ENCODE measurements around the gene CHCHD10.
"Not testable (repeated sequence)": the region's sequence is repeated elsewhere in the genome, so short reads cannot be mapped to it uniquely, and the experiment has no call there.

The CHCHD10 gene

DNA sequence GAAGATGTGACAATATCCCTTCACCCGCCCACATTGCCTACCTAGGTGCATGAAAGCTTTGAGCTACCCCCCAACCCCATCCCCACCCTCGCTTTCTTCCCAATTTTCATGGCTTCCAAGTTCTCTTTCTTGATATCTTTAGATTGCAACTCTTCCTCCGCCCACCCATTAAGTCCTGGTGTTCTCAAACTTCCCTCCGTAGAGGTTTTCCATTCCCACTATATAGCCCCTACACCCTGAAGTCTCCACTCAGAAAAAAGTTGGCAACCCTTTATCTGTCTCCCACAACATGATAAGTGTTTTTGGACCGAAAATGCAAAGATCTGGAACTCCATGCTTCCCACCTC is 17.4 kb downstream of the CHCHD10 start:
- DNase-seq (ENCODE audit: low read depth in 2 of 2), result no peak

DNA sequence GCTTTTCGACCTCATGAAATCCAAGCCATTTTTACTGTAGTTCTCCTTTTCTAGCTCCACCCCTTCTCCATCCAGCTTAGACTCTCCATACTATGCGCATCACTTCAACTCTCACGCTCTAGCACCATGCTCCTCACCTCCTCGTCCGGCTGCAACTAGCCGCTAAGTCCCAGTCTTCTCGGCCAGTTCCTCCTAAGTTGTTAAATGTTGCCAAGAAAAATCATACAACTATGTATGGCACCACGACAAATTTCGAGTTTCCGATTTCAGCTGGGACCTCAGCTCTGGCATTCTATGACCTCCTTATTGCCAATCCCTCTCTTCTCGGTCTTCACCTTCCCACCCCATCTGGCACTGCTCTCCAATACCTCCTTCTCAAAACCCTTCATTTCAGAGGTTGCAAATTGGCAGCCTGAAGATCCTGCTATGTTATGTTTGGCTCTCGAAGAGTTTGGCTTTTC is 17.9 kb downstream of the CHCHD10 start:
- no peak for DNase-seq (ENCODE audit: low read depth in 2 of 2)

- no peak for DNase-seq (ENCODE audit: low read depth in 2 of 2)
Measured at GRCh38 chr22:23745791-23746190, 22.0 kb downstream of the CHCHD10 start.

DNA sequence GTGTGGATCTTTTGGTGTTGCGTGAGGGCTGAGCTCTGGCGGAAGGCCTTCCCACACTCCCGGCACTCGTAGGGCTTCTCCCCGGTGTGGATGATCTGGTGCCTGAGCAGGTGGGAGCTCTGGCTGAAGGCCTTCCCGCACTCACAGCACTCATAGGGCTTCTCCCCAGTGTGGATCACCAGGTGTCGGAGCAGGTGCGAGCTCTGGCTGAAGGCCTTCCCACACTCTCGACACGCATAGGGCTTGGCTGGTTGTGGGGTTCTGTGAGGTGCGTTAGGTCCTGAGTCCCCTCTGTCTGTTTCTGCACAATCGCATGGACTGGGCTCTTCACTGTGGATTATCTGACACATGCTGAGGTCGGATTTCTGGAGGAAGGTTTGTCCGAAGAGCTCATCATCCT is 23.3 kb downstream of the CHCHD10 start:
- no peak for DNase-seq (ENCODE audit: low read depth in 2 of 2)

- no peak for DNase-seq (ENCODE audit: low read depth in 2 of 2)
Measured at GRCh38 chr22:23744001-23744400, 23.8 kb downstream of the CHCHD10 start.

- no peak for DNase-seq (ENCODE audit: low read depth in 2 of 2)
Measured at GRCh38 chr22:23743303-23743705, 24.5 kb downstream of the CHCHD10 start.

GRCh38 chr22:23742505-23743264 is 25.1 kb downstream of the CHCHD10 start:
- no peak for DNase-seq (ENCODE audit: low read depth in 2 of 2)

DNA sequence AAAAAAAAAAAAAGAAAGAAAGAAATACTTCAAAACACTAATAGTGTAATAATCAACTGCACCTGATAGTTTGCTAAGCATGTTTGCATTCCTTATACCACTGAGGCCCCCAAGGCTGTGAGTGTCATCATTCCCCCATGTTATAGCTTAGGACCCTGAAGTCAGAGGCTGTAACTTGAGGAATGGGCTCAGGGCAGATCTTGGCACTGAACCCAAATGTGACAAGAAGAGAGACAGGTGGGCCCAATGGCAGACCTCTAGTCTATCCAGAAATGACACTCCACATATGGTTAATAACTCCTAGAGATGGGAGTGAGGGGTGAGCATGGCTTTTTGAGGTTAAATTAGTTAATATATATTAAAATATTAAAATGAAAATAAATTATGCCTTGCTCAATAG is 30.1 kb downstream of the CHCHD10 start:
- no peak for DNase-seq (ENCODE audit: low read depth in 2 of 2)

DNA sequence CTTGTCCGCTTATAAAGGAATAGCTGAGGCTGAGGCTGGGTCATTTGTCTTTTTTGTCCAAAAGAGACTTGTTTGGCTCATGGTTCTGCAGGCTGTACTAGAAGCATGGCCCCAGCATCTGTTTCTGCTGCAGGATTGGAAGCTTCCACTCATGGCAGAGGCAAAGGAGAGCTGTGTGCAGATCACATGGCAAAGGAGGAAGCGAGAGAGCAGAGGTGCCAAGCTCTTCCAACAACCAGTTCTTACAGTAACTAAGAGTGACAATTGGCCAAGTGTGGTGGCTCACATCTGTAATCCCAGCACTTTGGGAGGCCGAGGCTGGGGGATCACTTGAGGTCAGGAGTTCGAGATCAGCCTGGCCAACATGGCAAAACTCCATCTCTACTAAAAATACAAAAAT is 39.7 kb downstream of the CHCHD10 start:
- DNase-seq (ENCODE audit: low read depth in 2 of 2), result not testable (repeated sequence)

GRCh38 chr22:23722724-23723123 is 45.0 kb downstream of the CHCHD10 start:
- no peak for DNase-seq (ENCODE audit: low read depth in 2 of 2)

- DNase-seq (ENCODE audit: low read depth in 2 of 2), result no peak
Measured at GRCh38 chr22:23722160-23722559, 45.6 kb downstream of the CHCHD10 start.

DNA sequence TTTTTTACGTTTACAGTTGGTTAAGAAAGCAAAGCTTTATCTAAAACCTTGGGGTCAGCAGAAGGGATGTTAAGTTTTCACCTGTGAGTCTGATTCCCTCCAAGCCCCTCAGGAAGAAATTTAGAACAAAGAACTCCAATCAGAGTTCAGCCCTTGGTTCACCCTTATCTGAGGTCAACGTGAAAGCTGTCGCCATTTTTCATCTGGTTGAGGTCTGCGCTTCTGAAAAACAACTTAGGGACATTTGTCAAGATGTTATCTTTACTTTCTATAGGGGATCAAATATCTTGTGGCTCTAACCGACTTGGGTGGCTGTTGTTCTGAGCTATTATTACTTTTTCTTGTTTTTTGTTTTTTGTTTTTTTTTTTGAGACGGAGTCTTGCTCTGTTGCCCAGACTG is 46.9 kb downstream of the CHCHD10 start:
- no peak for DNase-seq (ENCODE audit: low read depth in 2 of 2)

GRCh38 chr22:23718371-23719165 is 49.2 kb downstream of the CHCHD10 start:
- DNase-seq (ENCODE audit: low read depth in 2 of 2), result no peak

DNA sequence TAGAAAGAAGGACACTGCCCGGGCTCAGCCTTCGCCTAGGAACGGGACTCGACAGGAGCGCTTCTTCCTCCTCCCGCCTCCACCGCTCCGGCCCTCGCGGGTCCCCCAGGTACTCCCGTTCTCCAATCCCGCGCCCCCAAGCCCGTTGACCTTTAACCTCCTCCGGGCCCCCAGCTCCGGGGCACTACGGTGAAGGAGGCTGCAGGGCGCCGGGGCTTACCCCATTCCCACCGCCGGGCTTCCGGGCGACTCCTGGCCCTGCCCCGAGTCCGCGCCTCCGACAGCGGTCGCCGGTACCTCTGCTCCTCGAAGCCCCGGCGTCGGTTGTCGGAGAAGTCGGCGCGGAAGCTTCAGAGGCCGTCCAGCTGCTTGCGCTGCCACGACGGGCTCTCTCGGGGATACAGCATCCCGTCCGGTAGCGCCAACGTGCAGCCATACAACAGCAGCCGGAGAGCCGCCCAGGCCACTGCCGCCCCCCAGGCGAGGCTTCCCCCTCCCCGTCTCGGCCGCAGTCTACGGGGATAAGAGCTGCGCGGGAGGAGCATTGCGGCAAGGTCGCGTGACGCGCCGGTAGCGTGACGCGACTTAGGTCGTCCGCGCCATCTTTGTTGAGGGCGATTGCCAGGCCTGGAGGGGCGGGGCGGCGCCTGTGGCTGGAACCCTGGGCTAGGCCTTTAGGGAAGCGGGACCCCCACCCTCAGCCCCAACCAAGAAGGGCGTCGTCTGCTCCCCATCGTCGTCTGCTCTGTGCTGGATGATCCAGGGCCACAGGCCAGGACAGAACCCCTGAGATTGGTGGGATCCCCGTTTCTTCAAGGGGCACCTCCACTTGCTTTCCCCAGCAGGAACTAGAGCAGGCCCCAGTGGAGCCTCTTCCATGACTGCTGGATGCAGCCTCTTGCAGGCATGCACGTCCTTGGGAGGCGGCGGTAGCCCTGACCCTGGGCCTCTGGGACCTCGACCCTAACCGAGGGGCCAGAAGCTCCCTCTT is 50.7 kb downstream of the CHCHD10 start:
- peak; percentile 48 to 70 for DNase-seq (ENCODE audit: low read depth in 2 of 2)
